OCI-M2 (cell line): ENCODE data around the gene TBC1D5.
A peak's percentile ranks its signal among the peaks of the same experiment; 100 is the strongest.
"Not testable (repeated sequence)": the region's sequence is repeated elsewhere in the genome, so short reads cannot be mapped to it uniquely, and the experiment has no call there.

Experiments used
- DNase-seq: peaks from one replicate; lab custom pipeline; 2025; ENCODE audit not compliant: unreplicated experiment; lab: John Stamatoyannopoulos, UW

TBC1D5 gene

GRCh38 chr3:17491190-17491589 lies 251.2 kb downstream of the TBC1D5 start:
- DNase-seq, result not testable (repeated sequence)

GRCh38 chr3:17489139-17489538 lies 253.3 kb downstream of the TBC1D5 start:
- DNase-seq, result no peak

DNA sequence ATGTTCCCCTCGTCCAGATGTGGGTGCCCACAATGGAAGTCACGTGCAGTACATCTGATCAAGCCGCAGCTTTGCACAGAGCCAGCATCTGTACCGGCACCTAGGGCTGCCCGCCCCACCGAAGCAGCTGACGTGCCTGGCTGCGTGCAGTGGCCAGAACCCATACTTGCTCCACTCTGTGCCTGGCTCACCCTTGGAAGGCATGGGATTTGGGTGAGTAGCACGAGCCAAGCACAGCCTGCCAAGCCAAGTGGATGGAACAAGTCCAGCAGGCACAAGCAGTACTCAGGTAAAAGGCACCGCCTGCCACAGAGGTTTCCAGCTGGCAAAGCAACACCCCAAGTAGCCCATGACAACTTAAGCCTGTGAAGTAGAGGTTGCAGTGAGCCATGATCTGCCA lies 261.3 kb downstream of the TBC1D5 start:
- DNase-seq, result no peak

GRCh38 chr3:17479681-17480405 lies 262.6 kb downstream of the TBC1D5 start:
- no peak for DNase-seq

- no peak for DNase-seq
Measured at GRCh38 chr3:17478673-17479072, 263.8 kb downstream of the TBC1D5 start.

- no peak for DNase-seq
Measured at GRCh38 chr3:17473761-17474160, 268.7 kb downstream of the TBC1D5 start.

- no peak for DNase-seq
Measured at GRCh38 chr3:17469954-17470353, 272.5 kb downstream of the TBC1D5 start.

GRCh38 chr3:17469520-17469919 lies 272.9 kb downstream of the TBC1D5 start:
- DNase-seq, result no peak

GRCh38 chr3:17466028-17466427 lies 276.4 kb downstream of the TBC1D5 start:
- DNase-seq, result no peak

DNA sequence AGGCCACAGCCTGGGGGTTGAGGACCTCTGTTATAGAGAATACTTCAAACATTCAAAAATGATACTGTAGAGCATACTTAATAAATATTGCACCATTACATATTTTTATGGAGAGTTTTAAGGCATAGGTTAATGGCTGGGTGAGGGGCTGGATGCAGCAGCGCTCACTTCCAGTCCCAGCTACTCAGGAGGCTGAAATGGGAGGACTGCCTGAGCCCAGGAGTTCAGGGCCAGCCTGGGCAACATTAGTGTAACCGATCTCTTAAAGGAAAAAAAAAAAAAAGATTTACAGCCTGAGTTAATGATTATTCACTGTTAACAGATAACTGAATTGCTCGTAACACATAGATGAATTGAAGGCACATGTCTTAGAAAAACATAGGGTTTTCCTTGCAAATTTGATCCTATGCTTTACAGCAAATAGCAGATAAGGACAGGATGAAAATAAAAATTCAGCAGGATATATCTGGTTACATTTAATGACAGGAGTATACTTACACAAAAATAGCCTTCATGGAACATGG lies 282.9 kb downstream of the TBC1D5 start:
- DNase-seq, result no peak

DNA sequence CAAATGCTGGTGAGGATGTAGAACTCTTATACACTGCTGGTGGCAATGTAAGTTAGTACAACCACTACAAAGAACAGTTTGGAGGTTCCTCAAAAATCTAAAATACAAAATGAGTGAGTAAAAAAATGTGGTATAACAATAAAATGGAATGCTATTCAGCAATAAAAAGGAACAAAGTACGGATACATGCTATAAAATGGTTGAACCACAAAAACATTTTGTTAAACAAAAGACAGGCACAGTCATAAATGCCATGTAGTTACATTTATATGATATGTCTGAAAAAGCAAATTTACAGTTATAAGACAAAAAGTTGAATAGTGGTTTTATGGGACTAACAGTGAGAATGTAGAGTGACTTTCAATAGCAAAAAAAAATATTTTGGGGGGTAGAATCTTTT lies 285.8 kb downstream of the TBC1D5 start:
- DNase-seq, result no peak

DNA sequence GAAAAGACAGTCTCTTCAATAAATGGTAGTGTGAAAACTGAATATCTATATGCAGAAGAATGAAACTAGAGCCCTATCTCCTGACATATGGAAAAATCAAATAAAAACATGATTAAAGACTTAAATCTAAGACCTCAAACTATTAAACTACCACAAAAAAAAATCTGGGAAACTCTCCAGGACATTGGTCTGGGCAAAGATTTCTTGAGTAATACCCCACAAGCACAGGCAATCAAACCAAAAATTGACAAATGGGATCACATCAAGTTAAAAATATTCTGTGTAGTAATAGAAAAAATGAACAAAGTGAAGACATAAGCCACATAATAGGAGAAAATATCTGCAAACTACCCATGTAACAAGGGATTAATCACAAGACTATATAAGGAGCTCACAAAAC lies 286.4 kb downstream of the TBC1D5 start:
- no peak for DNase-seq

DNA sequence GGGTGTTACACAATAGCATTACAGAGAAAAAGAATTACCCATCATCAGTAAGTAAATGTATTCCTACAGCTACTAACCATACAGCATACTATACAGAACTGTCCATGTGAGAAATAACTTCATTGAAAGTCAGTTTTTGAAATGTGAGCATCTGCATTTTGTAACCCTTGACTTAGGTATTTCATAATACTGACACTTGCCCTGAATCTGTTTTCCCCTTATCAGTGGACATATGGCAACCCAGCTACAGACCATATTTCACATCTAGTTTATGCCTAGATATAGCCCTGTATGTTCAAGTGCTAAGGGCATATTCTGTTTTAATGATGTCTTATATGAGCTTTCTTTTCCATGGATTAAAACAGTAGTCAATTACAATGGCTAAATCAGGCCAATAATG lies 297.6 kb downstream of the TBC1D5 start:
- no peak for DNase-seq

DNA sequence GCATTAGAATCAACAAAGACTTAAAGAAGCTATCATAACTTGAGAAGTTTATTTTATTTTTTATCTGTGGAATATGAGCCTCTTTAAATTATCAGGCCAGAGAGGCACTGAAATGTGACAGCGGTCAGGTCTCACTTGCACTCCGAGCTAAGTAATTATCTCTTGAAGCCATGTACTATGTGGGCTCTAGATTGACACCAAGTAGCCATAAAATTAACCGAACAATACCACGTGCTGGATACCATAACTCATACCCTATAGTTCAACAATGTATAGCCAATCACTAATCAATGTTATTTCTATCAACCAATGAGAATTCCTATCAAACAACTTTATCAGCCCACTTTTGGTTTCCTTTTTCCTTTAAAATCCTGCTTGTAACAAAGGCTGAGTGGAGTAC lies 299.3 kb downstream of the TBC1D5 start:
- peak; percentile 23 for DNase-seq

DNA sequence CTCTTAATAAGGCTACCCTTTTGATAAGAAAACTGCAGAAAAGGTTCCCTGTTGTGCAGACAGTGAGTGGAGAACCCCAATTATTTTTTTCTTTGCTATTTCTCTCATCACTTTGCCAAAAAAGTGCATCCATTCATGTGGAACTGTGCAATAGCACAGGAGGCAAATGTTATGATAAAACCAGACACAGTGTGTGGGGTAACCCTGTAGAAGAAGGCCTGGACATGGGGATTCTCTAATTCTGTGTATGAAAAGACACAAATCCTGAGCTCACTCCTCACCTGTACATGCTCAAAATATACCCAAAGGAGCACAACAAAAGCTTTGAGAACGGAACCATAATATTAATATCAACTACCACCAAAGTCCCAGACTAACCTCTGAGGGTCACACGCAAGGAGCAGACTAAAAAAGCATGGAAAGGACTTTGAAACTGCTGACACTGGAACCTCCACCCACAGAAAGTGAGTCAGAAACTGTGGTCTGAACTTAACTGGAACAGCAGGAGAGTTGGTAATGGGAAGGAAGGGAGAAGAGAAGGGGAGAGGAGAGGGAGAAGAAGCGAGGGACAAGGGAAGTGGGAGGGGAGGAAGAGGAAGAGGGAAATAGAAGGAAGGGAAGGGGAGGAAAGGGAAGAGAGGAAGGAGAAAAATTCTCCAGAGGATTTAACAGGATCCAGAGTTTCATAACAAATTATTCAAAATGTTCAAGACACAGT lies 299.9 kb downstream of the TBC1D5 start:
- no peak for DNase-seq

DNA sequence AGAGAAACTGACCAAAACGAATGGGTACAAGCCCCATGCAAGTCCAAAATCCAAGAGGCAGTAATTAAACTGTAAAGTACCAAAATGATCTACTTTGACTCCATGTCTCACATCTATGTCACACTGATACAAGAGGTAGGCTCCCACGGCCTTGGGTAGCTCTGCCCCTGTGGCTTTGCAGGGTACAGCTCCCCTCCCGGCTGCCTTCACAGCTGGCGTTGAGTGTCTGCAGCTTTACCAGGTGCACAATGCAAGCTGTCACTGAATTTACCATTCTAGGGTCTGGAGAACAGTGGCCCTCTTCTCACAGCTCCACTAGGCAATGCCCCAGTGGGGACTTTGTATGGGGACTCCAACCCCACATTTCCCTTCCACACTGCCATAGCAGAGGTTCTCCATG lies 308.6 kb downstream of the TBC1D5 start:
- no peak for DNase-seq

DNA sequence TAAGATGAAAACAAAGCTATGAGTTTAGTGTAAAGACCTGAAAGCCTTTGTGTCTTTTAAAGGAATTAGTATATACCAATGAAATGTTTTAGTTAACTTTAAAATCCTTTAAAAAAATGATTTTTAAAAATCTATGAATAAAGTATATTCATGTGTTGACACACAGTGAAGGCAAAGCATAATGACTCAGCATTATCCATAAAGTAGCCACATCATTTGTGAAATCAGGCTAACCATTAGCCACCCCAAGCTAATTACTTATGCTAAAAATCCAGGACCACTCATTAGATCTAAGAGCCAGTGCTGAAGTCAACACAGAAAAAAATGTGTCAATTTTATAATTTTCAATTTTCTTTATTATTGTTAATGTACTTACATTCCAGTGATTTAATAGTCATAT lies 310.2 kb downstream of the TBC1D5 start:
- DNase-seq, result no peak

DNA sequence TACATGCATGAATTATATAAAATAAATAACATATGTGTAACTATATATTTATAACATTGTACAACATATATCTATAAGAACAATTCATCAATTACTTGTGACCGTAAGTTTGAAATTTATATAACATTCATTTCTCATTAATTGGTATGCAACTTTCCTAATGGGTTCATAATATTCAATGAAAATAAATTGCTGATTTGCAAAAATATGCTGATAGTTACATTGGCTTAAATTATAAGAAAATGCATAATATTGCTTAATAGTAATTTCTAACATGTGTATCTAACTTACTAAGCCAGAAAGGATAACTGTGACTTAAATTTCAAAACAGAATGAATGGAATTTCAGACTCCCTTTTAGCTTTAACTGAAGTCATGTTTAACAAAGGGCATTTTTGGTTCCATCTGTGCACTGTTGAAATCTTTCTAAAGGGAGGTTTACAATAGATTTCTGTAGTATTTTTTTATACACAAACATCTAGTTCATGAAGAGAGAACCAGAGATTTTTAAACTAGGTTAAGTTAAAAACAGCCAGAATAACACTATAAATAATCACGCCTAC lies 310.9 kb downstream of the TBC1D5 start:
- no peak for DNase-seq

GRCh38 chr3:17431004-17431403 lies 311.4 kb downstream of the TBC1D5 start:
- DNase-seq, result no peak

GRCh38 chr3:17430582-17430981 lies 311.8 kb downstream of the TBC1D5 start:
- DNase-seq, result no peak

GRCh38 chr3:17423786-17424536 lies 318.5 kb downstream of the TBC1D5 start:
- DNase-seq, result no peak
